ENCODE data around the gene MAN1A1. TPM values are rescaled to one million over a fixed set of nuclear protein-coding genes. Genes with fewer than 3 reads are reported as not detected.

MAN1A1 gene
- 2.2 and 8.2 TPM in 2 replicates for total RNA-seq

DNA sequence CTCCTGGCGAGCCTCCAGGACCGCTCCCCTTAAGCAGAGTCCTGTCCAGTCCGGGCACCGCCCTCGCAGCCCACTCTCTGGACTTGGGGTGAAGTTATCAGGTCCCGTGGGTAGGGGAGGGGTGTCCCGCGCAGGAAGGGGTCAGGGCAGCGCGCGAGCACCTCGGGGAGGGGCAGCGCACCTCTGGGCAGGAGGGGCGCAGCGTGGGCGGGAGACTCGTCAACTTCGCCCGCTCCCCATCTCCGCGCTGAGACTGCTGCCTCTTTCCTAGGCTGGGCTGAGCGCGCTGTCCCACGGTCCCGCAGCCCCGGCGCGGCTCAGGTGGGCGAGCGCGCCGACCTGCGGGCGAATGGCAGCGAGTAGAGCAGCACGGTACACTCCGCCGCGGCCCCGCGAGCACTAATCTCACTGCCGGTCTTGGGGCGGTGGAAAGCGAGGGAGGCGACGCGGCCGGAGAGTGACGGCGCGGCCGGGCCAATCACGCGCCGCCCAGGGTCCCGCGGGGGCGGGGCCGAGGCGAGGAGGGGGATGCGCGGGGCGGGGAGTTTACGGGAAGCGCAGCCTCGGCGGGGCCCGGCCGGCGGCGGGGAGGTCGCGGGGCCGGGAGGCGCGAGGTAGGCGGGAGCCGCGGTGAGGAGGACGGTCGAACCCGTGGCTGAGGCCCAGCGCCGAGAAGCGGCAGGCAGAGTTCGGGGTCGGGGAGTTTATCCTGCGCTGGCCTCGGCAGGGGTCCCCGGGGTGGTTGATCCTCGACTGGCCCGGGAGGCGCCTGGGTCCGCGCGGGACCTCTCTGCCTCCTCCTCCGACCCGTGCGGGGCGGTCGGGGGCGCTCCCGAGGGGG, at the start of gene MAN1A1:
Gene MAN1A1, minus strand, starts transcription at position 401 of the 841 bp plus-strand sequence. CDS start 696 bp downstream, outside the sequence.

Small RNAs within 50 kb of the gene (small RNA-seq; reads per million reads assigned to genes)
- gene AL022722.2 (not detected), gene RNU6-194P (not detected)

Measured in placental epithelial cell (primary cell).